Fibroblast of skin of right quadriceps (primary cell): ENCODE measurements around the gene GPER1.
A peak's percentile ranks its signal among the peaks of the same experiment; 100 is the strongest.
"Not testable (repeated sequence)": the region's sequence is repeated elsewhere in the genome, so short reads cannot be mapped to it uniquely, and the experiment has no call there.

ENCODE experiments used
- DNase-seq: peaks from one replicate; pipeline ENCODE4 v3.0.0-alpha.2; 2013

GPER1 gene

DNA sequence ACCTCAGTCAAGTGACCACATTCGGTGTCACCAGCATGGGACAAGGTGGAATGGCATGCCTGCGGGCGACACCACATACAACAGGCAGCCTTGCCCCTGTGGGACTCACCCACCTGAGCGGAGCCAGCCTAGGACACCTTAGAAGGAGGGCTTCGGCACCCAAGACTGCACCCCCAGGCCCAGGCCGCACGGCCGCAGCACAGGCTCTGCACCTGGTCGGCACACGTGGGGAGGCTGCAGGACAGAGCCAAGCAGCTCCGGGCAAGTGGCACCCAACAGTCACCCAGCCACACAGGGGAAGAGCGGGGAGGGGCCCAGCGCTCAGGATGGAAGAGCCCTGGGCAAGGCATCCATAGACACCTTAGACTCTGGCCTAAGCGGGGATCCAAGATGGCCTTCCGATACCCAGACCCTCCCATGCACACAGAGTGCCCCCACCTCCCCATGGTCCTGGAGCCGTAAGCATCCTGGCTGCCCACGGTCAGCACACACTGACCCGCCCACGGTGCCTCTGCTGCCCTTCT, 16.1 kb upstream of the GPER1 start:
- DNase-seq, result no peak

DNA sequence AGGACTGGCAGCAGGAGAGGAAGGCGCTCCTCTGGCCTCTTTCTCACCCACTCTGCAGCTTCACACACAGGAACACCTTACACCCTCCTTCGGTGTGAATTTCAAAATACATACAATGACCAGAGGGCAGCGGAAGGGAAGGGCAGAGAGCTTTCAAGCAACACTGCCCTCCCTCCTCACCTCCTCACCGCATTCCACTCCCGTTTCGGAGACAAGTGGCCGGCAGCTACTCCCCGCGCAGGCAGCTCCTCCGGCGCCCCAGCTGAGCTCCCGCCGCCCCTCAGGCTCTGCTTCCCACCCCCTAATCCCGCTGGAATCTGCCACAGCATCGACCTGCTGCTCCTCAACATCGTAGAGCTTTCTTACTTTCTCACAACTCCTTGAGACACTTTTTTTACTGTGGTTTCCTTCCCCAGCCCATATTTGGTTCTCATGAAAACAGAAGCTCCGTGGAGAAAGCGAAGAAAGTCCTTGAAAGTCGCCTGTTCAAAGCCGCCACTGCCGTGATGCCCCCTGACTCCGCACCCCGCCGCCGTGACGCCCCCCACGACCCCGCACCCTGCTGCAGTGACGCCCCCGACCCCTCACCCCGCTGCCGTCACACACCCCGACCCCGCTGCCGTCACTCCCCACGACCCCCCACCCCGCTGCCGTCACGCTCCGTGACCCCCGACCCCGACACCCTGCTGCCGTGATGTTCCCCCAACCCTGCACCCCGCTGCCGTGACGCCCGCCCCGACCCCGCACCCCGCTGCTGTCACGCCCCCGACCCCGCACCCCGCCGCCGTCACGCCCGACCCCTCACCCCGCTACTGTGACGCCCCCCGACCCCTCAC, 14.6 kb upstream of the GPER1 start:
- DNase-seq, result no peak

- DNase-seq, result not testable (repeated sequence)
Measured at GRCh38 chr7:1074018-1074417, 13.9 kb upstream of the GPER1 start.

DNA sequence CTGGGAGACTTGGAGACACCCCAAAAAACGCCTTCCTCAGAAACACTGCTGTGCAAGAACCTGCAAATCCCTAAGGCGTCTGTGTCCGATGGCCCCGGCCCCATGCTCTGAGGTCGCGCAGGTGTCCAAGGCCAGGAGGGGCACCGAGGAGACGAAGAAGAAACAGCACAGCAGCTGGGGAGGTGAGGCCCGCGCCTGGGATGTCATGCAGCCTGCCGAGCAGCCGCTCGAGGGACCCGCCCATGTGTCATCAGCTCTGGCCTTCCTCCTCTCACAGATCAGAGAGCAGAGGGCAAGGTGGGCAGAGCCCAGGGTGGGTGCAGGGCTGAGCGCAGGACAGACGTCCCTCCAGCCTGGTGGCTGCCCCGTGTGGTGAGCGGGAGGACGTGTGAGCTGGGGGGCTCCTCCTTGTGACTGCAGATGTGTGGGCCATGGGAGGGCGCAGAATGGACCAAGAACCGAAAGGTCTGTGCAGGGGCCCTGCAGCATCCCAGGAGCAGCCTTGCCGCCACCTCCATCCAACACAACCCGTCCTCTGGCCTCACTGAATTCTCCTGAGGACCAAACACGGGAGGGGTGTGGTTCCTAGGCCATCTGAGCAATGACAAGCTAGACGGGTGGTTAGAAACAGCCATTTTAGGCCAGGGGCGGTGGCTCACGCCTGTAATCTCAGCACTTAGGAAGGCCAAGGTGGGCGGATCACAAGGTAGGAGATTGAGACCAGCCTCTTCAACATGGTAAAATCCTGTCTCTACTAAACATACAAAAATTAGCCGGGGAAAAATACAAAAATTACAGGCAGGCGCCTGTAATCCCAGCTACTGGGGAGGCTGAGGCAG, 13.1 kb upstream of the GPER1 start:
- DNase-seq, result no peak

DNA sequence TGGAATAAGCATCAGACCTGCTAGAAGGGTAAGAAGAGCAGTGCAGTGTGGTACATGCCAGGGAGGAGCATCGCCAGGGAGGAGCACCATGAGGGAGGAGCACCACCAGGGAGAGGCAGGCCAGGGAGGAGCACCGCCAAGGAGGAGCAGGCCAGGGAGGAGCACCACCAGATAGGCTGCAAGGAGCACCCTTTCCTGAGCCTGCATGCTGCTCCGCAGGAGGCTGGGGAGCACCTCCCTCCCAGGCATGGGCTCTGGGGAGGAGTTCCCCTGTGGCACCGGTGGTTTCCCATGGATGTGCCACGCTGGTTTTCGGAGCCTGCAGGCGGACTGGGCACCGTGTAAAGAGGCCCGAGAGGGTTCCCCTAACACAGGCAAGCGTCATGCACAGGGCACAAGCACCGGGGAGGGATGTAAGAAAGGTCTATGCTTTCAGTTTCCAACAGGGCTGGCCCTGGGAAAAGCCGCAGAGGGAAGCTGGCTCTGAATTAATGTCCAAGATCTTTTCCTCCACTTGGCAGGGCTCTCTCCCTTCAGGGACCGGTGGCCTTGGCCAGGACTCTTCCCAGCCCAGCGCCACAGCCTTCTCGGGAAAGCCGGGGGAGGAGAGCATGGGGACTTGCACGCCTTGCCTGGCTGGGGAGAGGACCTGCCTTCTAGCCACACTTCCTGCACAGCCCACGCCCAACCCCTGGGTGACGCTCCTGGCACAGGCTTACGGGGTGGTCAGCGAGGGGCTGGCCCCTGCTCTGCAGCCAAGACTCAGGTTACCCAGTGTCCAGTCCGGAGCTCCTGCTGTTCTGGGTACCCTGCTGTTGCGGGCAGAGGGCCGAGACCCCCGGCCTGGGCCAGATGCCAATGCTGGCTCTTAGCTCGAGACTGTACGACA, 11.5 kb upstream of the GPER1 start:
- DNase-seq, result no peak

- no peak for DNase-seq
Measured at GRCh38 chr7:1078519-1078918, 9.4 kb upstream of the GPER1 start.

GRCh38 chr7:1078985-1079384, 8.9 kb upstream of the GPER1 start:
- DNase-seq, result no peak

DNA sequence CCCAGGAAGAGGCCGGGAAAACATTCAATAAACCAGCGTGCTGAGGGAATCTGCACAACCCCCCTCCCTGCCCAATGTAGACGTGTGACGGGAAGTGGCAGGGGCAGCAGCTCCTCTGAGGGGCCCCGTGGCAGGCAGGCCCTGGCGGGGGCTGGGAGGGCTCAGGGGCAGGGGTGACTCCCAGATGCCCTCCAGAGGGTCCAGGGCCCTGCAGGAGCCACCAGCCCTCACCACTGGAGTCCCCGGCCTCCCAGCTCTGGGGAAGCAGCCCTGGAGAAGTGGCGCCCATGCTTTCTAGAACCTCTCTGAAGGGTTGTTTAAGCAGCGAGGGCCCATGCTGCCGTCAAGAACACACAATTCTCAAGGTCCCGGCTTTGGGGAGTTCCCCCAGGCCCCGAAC, 8.4 kb upstream of the GPER1 start:
- DNase-seq, result no peak

- DNase-seq, result no peak
Measured at GRCh38 chr7:1080252-1080920, 7.5 kb upstream of the GPER1 start.

DNA sequence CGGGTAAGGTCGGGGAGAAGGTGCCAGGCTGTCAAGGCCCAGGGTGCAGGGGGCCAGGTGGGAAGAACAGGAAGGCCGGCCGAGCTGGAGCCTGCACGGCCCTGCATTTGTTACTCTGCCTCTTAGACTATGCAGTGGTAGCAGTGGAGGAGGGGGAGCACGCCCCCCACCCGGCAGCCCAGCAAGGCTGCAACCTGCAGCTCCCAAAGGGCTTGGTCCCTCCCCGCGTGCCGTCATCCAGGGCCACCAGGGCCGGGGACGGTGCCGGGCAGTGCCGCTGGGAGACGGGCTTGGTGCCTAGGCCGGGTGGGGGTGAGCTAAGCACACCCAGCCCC, 7.0 kb upstream of the GPER1 start:
- no peak for DNase-seq

- DNase-seq, result no peak
Measured at GRCh38 chr7:1081336-1081735, 6.6 kb upstream of the GPER1 start.

DNA sequence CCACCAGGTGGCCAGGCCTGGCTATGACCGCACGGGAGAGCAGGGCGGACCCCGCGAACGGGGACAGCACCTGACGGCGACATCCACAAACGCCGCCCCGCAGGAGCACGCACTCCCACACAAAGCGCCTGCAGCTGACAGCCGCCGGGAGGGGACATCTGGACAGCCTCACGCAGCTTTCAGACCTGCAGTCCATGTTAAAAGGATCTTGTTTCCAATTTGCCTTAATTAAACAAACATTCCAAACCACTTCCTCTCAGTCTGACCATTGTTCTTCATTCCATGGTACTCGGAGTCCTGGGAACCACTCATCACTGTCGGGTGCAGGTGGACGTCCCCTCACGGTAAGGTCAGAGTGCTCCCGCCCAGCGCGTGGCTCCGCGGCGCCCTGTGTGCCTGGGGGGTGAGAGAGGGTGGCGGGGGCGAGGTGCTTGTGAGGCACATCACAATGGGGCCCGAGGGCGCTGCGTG, 5.9 kb upstream of the GPER1 start:
- DNase-seq, result no peak

DNA sequence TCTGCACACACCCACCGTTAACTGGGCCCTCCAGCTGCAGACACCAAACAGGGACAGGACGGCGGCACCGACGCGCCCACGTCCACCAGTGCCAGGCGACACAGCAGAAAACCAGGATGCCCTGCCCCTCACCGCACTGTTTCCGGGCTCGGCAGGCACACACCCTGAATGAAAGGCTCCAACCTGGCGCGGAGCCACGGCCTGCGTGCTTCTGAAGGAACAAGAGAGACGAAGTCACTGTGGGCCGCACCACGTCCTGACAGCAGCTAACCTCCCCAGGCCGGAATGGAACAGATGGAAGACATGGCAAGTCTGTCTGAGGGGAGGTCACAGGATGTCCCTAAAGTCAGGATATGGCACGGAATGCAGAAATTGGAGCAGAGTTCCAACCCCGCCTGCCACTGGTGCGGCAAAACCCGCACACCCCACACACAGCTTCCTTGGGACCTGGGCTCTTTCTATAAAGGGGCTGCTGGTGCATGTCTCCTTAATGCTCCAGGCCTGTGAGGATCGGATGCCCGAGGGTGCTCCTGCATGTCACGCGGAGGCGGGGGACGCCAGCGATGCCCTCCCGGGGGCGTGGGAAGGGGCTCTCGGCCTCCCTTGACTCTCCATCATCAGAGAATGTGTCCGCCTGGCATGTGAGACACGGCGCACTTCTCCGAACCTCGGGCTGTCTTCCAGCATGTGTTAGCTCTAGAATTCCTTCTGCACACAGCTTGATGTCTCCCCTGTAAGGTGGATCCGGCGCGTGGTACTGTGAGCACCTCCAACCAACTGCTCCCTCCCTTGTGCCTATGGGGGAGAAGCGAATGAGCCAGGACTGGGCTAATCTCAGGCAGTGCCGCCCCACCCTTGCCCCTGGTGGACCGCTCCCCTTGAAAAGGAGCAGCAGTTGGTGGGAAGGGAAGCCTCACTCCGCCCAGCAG, 3.9 kb upstream of the GPER1 start:
- no peak for DNase-seq

DNA sequence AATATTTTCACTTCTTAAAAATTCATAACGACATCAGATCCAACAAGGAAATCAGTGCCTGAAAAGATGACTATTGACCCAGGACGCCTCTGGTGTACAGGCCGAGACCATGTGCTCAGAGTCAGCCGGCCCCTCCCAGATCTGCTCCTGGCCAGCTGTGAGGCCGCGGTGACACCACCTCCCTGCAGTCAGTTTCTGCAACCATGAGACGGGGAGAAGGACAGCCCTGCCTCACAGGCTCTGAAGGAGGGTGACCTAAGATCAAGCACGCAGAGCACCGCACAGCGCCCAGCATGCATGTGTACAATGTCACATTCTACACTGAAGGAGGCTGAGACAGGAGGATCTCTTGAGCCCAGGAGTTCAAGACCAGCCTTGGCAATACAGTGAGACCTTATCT, 2.6 kb upstream of the GPER1 start:
- no peak for DNase-seq

- peak; percentile 29 for DNase-seq
Measured at GRCh38 chr7:1085910-1086421, 1.9 kb upstream of the GPER1 start.

- peak; percentile 49 for DNase-seq
Measured at GRCh38 chr7:1086588-1087464, 1.1 kb upstream of the GPER1 start.

DNA sequence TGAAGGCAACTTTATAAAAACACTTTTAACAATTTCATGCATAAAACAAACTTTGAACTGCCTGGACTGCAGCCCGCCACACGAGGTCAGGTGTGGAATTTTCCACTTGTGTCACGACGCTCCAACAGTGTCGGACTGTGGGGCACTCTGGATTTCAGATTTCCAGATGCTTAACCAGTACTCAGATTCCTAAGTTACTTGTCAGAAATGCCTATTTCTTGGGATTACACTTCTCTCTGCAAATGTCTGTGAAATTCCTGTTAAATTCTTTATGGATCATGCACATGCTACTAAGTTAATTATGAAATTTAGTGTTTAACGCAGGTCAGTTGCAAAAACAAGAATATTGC, 473 bp upstream of the GPER1 start:
- peak; percentile 58 for DNase-seq

DNA sequence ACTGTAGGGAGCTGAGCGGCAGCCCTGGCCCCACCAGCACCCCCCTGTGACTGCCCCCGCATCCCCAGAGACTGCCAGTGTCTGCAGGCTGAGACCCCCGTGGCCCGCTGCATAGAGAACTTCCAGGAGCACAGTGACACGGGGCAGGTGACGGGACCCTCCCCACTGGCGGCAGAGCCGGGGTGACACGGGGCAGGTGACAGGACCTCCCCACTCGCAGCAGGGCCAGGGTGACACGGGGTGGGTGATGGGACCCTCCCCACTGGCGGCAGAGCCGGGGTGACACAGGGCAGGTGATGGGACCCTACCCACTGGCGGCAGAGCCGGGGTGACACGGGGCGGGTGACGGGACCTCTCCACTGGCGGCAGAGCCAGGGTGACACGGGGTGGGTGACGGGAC, 2.3 kb downstream of the GPER1 start:
- no peak for DNase-seq

- no peak for DNase-seq
Measured at GRCh38 chr7:1090686-1091643, 3.1 kb downstream of the GPER1 start.
